Epidermal melanocyte (primary cell): ENCODE data around the gene ARHGEF37.
"Not testable (repeated sequence)": the region's sequence is repeated elsewhere in the genome, so short reads cannot be mapped to it uniquely, and the experiment has no call there.

Experiments
- DNase-seq: peaks from one replicate; pipeline ENCODE4 v3.0.0; 2011; ENCODE audit warnings: low spot score; ENCODE audit not compliant: insufficient read length

Gene ARHGEF37

DNA sequence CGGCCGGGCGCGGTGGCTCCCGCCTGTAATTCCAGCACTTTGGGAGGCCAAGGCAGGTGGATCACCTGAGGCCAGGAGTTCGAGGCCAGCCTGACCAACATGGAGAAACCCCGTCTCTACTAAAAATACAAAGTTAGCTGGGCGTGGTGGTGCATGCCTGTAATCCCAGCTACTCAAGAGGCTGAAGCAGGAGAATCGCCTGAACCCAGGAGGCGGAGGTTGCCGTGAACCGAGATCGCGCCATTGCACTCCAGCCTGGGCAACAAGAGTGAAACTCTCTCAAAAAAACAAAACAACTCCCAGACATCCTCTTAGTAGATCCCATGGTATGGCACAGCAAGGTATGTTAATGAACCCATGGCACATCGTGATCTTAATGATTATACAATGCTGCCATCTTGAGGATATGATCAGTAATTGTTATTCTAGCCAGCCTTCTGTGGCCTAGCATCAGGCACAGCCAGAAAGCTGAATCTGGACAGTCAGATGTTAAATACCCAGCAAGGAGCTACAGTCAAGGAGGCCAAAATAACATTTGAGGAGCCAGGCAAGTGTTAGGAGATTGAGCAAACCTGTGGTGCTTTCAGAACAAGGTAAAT lies 16.7 kb upstream of the ARHGEF37 start:
- DNase-seq: peak; percentile 64

DNA sequence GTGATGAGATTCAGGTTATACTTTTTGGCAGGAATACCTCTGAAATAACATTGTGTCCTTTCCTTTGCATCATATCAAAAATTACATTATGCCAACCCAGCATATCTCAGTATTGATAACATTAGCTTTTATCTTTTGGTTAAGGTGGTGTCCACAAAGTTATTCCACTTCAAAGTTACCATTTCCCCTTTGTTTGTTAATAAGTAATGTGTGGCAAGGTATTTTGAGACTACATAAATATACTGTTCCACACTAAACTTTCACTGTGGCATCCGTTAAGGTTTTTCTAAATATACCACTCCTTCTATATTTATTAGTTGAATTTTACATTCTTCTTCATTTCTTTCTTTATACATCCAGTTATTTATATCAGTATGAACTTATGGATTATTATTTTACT lies 14.1 kb upstream of the ARHGEF37 start:
- DNase-seq: no peak

DNA sequence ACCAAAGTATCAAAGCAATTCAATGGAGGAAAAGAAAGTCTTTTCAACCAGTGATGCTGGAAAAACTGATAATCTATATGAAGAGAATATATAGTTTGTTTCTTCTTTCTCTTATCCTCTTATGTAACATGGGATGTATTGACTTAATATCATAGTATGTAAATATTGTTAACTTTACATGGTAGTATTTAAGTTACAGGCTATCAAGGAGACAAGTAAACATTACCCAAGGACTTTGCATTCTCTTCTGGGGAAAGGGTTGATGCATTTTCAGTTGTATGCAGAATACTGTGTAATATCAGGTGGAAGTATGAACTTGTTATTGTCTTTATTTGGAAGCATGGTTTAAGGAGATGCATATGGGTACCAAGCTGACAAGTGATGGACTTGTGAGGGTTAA lies 9.1 kb upstream of the ARHGEF37 start:
- no peak for DNase-seq

DNA sequence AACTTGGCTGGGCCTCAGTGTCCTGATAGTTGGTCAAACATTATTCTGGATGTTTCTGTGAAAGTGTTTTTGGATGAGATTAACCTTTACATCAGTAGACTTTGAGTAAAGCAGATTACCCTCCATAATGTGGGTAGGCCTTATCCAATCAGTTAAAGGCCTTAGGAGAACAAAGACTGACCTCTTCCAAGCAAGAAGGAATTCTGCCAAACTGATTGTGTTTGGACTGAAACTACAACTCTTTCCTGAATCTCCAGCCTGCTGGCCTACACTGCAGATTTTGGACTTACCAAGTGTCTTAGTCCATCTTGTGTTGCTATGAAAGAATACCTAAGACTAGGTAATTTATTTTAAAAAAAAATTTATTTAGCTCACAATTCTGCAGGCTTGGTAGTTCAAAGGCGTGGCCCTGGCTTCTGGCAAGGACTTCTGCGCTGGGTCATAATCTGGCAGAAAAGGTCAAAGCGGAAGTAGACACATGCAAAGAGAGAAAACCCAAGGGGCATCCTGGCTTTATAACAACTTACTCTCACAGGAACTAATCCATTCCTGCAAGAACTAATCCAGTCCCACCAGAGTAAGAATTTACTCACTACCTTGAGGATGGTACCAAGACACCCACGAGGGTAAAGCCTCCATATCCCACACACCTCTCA lies 8.6 kb upstream of the ARHGEF37 start:
- DNase-seq: no peak

DNA sequence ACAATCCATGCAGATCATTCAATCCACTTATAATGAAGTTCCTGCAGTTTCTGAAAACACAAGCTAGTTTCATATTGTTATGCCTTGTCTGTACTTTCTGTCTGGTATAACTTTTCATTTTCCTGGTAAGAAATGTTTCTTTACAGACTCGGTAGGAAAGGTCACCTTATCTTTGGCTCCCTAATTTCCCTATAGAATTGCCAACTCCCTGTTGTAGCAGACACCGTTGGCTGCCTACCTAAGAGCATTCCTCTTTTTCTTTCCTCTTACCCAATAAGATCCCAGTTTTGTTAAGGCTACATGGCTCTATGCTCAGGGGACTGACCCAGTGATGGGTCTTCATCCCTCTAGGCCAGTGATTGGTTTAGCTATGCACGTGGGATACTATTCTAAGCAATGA lies 6.2 kb upstream of the ARHGEF37 start:
- DNase-seq: no peak

DNA sequence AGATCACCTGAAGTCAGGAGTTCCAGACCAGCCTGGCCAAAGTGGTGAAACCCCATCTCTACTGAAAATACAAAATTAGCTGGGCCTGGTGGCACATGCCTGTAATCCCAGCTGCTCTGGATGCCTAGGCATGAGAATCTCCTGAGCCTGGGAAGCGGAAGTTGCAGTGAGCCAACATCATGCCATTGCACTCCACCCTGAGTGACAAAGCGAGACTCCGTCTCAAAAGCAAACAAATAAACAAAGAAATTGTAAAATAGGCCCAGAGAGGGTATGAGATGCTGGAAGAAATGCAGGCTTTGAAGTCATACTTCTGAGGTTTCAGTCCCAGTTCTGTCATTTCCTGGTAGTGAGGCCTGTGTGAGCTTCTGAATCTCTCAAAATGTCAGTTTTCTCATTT lies 5.3 kb upstream of the ARHGEF37 start:
- DNase-seq: no peak

DNA sequence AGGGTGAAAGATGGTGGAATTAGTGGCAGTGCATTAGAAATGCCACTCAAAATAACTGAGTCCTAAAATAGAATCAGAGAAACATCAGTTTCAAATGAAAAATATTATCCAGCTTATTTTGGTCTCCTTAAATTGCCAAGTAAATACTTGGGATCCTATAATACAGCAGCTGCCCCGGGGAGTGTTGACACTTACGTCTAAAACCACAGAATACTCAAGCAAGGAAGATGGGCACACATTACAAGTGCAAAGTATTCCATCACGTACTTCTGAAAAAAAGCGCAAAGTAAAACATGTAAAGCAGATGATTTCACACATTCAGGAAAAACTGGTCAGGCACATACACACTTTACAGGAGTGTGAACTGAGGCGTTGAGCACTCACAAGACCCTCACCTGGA lies 2.4 kb upstream of the ARHGEF37 start:
- no peak for DNase-seq

DNA sequence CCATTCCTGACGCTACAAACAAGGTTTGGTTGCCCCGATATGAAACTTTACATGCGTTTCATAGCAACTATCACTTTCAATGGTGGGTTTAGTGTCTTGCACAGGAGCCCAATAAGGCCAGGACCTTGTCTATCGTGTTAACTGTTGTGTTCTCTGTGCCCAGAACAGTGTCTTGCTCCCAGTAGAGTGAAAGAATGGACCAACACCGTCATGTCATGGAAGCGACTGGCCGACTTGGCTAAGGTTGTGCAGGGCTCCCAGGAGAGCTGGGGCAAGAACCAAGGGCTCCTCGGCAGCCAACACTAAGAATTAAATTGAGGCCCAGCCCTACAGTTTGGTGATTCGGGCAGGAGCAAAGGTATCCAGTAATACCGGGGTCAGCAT lies 498 bp upstream of the ARHGEF37 start:
- no peak for DNase-seq

DNA sequence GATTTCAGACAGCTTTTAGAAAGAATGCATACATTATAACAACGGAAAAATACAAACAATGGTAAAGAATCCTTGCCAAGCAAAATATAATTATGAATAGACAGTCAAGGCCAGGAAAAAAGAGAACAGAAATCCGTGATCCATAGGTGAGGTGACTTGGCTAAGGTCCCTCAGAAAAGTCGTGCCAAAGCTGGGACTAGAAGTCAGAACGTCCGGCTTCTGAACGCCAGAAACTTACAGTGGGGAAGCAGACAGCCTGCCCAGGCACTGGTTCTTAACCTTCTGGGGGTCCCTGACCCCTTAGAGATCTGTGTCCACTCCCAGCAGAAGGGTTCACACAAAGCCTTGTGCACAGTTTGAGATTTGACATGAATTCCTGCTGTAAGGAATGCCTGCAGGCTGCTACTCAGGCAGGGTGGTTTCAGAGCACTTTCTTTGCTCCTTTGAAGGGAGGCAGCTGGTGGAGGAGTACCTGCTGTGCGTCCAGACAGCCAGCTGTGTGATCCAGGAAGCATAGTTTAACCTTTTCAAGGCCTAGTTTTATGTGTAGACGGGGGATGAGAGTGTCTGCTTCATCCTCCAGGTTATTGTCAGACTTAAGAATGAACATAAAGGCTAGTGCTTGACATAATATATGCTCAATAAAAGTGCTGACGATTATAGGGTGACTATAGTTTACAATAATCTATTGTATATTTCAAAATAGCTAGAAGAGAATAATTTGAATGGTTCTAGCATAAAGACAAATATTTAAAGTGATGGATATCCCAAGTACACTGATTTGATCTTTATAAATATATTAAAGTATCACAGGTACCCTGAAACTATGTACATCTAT lies 852 bp downstream of the ARHGEF37 start:
- no peak for DNase-seq

DNA sequence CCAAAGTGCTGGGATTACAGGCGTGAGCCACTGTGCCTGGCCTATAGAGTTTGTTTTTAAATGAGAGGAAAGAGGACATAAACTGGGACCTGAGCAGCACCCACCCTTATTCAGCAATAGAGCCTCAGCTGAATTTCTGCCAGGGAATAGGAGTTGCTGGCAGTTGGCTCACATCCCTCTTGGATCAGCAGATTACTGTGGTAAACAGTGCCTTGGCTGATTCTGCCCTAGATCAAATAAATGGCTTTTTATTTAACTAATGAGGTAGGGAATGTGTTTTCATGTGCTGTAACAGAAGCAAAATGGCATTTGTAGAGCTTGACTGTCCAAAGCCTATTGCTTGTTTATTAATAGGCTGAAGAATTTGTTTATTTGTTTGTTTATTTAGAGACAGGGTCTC lies 2.1 kb downstream of the ARHGEF37 start:
- no peak for DNase-seq

DNA sequence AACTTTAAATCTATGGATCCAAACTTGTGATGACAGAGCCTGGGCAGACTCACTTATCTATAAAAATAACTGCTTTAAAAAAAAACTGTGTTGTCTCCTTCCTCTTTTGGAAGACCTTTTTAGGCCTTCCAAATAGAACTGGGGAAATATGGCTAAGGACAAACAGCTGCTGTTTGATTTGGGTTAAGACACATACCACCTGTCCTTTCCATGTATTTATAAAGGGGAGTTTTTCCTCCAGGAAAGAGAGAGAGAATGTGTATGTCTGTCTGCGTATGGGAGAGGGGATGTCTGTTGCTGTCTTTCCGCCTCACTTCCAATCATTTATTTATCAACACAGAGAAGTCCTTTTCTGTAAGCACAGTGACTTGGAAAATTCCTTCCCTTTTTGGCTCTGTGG lies 2.8 kb downstream of the ARHGEF37 start:
- no peak for DNase-seq

DNA sequence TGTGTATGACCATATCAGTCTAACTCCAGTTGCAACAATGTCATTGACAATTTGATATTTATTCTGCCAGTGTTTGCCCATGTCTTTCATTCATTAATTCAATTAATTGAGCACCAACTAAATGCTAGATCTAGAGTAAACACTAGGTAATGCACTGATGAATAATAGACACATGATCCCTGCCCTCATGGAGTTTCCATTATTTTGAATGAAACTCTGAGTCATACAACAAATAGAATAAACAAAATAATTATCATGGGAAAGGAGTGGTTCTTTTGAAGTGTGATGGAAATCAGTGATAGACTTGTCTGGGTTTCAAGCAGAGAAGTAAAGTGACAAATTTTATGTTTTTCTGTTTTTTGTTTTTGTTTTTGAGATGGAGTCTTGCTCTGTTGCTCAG lies 4.6 kb downstream of the ARHGEF37 start:
- DNase-seq: no peak

DNA sequence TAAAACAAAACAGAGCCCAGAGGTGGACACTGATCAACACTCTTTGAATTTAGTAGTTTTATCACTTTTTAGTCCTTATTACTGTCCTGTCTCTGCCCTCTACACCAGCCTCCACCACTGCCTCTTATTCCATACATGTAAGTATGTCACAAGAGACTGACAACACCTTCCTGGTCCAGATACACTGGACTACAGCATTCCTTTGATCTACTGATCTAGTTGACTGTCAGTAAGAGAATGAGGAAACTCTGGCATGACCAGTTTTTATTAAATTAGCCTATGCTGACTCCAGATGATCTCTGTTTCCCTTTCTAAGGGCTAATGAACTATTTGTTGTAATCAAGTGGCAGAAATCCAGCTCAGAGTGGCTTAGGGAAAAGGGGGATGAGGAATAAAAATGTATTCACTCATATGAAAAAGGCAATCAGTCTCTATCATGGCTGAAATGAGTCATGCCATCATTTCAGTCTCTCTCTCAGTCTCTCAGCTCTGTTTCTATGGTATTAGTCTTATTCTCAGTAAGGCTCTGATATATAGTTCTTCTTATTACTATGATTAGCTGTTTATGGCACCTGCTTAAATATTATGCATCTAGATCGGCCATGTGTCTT lies 5.5 kb downstream of the ARHGEF37 start:
- DNase-seq: no peak

DNA sequence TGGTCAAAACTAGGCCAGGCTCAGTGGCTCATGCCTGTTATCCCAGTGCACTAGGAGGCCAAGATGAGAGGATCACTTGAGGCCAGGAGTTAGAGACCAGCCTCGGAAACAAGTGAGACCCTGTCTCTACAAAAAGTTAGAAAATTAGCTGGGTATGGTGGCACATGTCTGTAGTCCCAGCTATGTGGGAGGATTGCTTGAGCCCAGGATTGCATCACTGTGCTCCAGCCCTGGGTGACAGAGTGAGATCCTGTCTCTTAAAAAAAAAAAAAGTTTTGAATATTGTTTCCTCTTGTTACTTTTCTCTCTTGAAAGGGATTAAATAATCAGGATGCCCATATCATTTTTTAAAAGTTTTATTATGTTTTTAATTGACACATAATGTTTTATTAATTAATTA lies 7.6 kb downstream of the ARHGEF37 start:
- DNase-seq: no peak

DNA sequence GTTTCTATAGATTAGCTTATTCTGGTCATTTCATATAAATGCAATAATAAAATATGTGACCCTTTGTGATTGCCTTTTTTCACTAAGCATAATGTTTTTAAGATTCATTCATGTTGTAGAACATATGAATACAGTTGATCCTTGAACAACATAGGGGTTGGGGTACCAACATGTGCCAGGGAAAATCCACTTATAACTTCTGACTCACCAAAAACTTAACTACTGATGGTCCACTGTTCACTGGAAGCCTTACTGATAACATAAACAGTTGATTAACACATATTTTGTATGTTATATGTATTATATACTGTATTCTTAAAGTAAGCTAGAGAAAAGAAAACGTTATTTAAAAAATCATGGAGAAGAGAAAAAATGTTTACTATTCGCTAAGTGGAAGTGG lies 12.1 kb downstream of the ARHGEF37 start:
- DNase-seq: no peak

DNA sequence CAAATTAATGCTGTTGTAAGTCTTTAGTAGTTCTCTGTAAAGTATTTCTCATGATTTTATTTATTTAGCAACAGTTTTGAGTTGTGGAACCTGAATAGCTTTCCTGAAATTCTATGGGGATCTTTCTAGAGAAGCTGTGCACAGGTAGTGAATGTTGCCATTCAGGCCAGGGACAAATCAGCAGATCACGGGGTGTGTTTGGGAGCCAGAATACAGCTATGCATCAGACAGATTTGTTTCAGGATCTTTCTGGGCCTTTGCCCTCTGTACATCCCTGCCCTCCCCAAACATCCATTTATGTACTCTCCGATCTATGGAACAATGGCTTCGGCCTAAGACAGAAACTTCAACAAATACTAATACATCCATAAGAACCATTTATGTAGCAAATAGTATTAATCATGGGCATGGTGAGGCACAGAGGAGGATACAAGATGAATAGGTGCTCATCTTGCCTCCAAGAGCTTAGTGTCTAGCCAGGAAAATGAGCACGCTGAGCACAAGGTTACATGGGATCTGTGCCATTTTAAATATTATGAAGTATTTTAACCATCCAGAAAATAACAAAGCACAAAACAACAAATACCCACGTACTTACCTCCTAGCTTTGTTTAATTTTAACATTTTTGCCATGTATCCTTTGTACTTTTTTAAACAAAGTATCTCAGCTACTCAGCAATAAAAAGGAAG lies 13.1 kb downstream of the ARHGEF37 start:
- no peak for DNase-seq

DNA sequence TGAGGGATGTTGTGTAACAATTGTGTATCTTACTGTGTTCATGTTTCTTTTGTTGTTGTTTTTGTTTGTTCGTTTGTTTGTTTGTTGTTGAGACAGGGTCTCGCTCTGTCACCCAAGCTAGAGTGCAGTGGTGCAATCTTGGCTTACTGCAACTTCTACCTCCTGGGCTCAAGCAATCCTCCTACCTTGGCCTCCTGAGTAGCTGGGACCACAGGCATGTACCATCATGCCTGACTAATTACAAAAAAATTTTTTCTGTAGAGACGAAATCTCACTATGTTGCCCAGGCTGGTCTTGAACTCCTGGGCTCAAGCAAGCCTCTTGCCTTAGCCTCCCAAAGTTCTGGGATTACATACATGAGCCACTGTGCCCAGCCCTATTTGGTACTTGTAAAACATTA lies 13.8 kb downstream of the ARHGEF37 start:
- DNase-seq: not testable (repeated sequence)

DNA sequence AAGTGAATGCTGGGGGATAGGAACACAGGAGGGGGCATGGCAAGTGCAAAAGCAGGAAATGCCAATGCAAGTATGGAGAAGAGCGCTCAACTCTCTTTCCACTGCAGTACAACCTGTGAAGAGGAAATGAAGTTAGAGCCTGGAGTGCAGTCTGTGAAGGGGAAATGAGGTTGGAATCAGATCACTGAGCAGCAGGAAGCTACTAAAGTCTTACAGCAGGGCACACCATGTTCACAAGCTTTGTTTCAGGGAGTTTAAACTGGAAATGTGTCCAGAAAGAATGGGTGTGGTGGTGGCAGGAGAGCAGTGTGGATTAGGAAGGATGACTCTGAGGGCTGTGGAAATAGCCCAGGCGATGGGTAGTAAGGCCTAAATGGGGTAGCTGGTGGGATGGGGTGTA lies 15.4 kb downstream of the ARHGEF37 start:
- DNase-seq: no peak

DNA sequence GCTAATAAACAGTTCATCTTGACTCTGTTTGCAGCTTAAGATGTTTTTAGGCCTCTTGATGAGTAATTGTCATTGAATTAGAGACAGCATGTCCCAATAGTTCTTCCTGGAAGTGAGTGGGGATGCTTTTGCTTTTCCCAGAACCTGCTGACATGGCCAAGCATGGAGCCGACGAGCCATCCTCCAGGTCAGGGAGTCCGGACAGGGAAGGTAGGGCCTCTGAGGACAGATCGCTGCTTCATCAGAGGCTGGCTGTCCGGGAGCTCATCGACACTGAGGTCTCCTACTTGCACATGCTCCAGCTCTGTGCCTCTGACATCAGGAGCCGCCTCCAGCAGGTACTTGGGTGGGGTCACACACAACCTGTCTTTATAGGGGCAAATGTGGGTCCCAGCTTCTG lies 16.3 kb downstream of the ARHGEF37 start:
- DNase-seq: no peak

DNA sequence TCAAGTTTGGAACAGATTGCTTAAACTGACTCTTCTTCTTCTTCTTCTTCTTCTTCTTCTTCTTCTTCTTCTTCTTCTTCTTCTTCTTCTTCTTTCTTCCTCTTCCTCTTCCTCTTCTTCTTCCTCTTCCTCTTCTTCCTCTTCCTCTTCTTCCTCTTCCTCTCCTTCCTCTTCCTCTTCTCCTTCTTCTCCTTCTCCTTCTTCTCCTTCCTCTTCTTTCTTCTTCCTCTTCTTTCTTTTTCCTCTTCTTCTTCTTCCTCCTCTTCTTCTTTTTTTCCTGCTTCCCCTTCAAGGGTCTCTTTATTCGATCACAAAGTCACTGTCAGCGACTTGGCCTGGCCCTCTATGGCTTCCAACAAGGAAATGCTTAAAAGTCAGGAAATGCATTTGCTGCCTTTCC lies 16.9 kb downstream of the ARHGEF37 start:
- not testable (repeated sequence) for DNase-seq

DNA sequence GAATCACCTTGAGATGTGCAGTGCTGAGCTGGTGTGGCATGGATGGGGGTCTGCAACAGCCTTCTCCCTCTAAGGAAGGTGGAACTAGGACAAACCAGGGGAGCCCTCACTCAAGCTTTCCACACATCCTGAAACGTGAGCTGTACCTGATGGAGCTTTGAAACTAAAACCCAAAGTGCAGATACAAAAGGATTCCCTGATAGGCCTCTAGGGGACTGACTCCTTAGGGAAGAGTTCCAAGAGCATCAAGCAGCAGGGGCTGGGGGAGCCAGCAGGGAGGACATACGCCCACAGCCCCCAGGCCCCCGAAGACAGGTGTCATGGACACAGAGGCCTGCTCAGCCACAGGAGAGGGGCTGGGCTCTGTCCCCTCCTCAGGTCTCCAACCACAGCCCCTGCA lies 17.7 kb downstream of the ARHGEF37 start:
- DNase-seq: no peak

DNA sequence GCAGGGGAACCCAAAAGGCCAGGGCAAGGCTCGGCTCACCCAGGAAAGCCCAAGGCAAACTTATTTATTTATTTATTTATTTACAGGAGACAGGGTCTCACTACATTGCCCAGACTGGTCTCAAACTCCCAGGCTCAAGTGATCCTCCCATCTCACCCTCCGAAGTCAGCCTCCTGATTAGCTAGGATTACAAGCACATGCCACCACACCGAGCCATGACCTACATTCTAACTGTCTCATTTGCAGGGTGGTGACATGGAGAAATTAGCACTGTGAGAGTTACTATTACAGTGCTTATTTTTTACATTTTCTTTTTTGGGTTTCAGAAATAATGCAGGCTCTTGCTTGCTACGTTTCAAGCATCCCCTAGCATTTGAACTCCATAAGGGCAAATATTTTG lies 18.1 kb downstream of the ARHGEF37 start:
- no peak for DNase-seq
